ENCODE data around the gene AUTS2. TPM values are rescaled to one million over a fixed set of nuclear protein-coding genes. Genes with fewer than 3 reads are reported as not detected.

The AUTS2 gene
- polyA plus RNA-seq, 3 donors = 0.08 to 0.35 TPM; not detected in 1

DNA sequence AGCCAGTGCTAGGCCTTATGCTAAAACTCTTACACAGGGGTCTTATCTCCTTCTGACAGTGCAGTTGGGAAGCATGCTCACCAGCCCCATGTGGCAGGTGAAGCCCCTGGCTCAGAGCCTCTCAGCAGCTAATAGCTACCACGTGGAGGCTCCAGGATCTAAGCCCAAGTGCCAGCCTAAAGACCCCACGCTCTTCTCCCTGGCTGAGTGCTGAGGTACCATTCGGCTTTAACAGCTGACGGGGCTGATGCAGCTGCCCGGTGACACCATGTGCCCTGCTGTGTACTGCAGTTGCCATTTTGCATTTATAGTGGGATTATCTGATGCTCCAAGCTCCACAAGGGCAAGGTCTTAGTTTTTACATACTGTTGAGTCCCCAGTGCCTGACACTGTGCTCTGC, 1017.9 kb downstream of the AUTS2 start:
- H3K79me2 ChIP-seq (ENCODE audit: insufficient read depth, low read length) = no peaks in the 10 kb centered on the region
- H3K4me1 Mint-ChIP-seq = peaks cover 2% of the 10 kb centered on the region
- no peak overlapping the region for H3K27ac ChIP-seq (ENCODE audit: low read depth in 1 of 2, low read length in 2 of 2)
- H3K27ac Mint-ChIP-seq = no peak overlapping the region
- no peaks in the 10 kb centered on the region for H4K20me1 ChIP-seq (ENCODE audit: insufficient read depth, low read length)
- H3K9me3 Mint-ChIP-seq = peaks cover 0 to 1% (median 0%) of the 10 kb centered on the region in 7 donors
- TF ChIP-seq, protein P1, sequence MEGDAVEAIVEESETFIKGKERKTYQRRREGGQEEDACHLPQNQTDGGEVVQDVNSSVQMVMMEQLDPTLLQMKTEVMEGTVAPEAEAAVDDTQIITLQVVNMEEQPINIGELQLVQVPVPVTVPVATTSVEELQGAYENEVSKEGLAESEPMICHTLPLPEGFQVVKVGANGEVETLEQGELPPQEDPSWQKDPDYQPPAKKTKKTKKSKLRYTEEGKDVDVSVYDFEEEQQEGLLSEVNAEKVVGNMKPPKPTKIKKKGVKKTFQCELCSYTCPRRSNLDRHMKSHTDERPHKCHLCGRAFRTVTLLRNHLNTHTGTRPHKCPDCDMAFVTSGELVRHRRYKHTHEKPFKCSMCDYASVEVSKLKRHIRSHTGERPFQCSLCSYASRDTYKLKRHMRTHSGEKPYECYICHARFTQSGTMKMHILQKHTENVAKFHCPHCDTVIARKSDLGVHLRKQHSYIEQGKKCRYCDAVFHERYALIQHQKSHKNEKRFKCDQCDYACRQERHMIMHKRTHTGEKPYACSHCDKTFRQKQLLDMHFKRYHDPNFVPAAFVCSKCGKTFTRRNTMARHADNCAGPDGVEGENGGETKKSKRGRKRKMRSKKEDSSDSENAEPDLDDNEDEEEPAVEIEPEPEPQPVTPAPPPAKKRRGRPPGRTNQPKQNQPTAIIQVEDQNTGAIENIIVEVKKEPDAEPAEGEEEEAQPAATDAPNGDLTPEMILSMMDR (IDR thresholded peaks at IDR 0.05) = no peak
- H3K4me3 ChIP-seq (replicated peaks in 1 of 3; ENCODE audit: low read depth in 2 of 3, low read length in 3 of 3) = no peak overlapping the region
- no peaks in the 10 kb centered on the region for H3K36me3 Mint-ChIP-seq
- H3K9ac ChIP-seq (ENCODE audit: insufficient read depth, low read length, poor library complexity, severe bottlenecking) = no peak overlapping the region
- no peak overlapping the region for H3K4me3 Mint-ChIP-seq
- WGBS (ENCODE audit: insufficient coverage) = 87% methylated on average over 5 of the region's 5 CpGs
- no peaks in the 10 kb centered on the region for H3K4me1 ChIP-seq (ENCODE audit: control insufficient read depth in 1 of 2, insufficient read depth in 2 of 2, low read length in 2 of 2)
- no peak overlapping the region for H3K4me2 ChIP-seq (replicated peaks; ENCODE audit: extremely low read depth, low read length, poor library complexity, severe bottlenecking)
- no peaks in the 10 kb centered on the region for H3K27me3 ChIP-seq (ENCODE audit: control insufficient read depth in 2 of 2, insufficient read depth in 2 of 2, low read length in 2 of 2)
- H3K36me3 ChIP-seq (replicated peaks in 1 of 2; ENCODE audit: control insufficient read depth in 1 of 2, insufficient read depth in 2 of 2, low read length in 2 of 2) = no peaks in the 10 kb centered on the region
- H3K9me3 ChIP-seq (replicated peaks in 1 of 2; ENCODE audit: control insufficient read depth in 1 of 2, insufficient read depth in 1 of 2, low read length in 2 of 2) = no peaks in the 10 kb centered on the region
- H2AFZ ChIP-seq (ENCODE audit: insufficient read depth, low read depth, low read length, poor library complexity, severe bottlenecking) = no peak overlapping the region
- no peak for DNase-seq
- intact Hi-C loops (cut with micrococcal nuclease) = no loop called here
- H3K27me3 Mint-ChIP-seq (ENCODE audit: low read depth in 3 of 3) = peaks cover 0 to 4% (median 2%) of the 10 kb centered on the region in 3 donors

- Histone ChIP-seq H4K20me1 (ENCODE audit: insufficient read depth, low read length) (no peaks in the 10 kb centered on the region), H3K36me3 (replicated peaks in 1 of 2; ENCODE audit: control insufficient read depth in 1 of 2, insufficient read depth in 2 of 2, low read length in 2 of 2) (no peaks in the 10 kb centered on the region), H3K9ac (ENCODE audit: insufficient read depth, low read length, poor library complexity, severe bottlenecking) (no peak overlapping the region), H3K9me3 (replicated peaks in 1 of 2; ENCODE audit: control insufficient read depth in 1 of 2, insufficient read depth in 1 of 2, low read length in 2 of 2) (no peaks in the 10 kb centered on the region), H3K4me3 (replicated peaks in 1 of 3; ENCODE audit: low read depth in 2 of 3, low read length in 3 of 3) (no peak overlapping the region), H3K4me2 (replicated peaks; ENCODE audit: extremely low read depth, low read length, poor library complexity, severe bottlenecking) (no peak overlapping the region), H3K27me3 (ENCODE audit: control insufficient read depth in 2 of 2, insufficient read depth in 2 of 2, low read length in 2 of 2) (no peaks in the 10 kb centered on the region), H3K27ac (ENCODE audit: low read depth in 1 of 2, low read length in 2 of 2) (no peak overlapping the region), H3K4me1 (ENCODE audit: control insufficient read depth in 1 of 2, insufficient read depth in 2 of 2, low read length in 2 of 2) (no peaks in the 10 kb centered on the region), H2AFZ (ENCODE audit: insufficient read depth, low read depth, low read length, poor library complexity, severe bottlenecking) (no peak overlapping the region), H3K79me2 (ENCODE audit: insufficient read depth, low read length) (no peaks in the 10 kb centered on the region)
- Mint-ChIP-seq H3K9me3 (peaks cover 0 to 1% (median 0%) of the 10 kb centered on the region in 7 donors), H3K4me1 (peaks cover 2% of the 10 kb centered on the region), H3K27ac (no peak overlapping the region), H3K27me3 (ENCODE audit: low read depth in 3 of 3) (peaks cover 0 to 4% (median 2%) of the 10 kb centered on the region in 3 donors), H3K36me3 (no peaks in the 10 kb centered on the region), H3K4me3 (no peak overlapping the region)
- DNase-seq = no peak
- intact Hi-C loops (cut with micrococcal nuclease) = no loop called here
- 100% methylated on average over 2 of the region's 3 CpGs for WGBS (ENCODE audit: insufficient coverage)
- TF ChIP-seq, protein P1 (IDR thresholded peaks at IDR 0.05) = no peak
Observed at GRCh38 chr7:70616821-70617220, 1018.5 kb downstream of the AUTS2 start.

Measured in CD14-positive monocyte (primary cell).